Left colon (tissue), 2 donors: ENCODE results near the gene RGS1. TPM values are rescaled to one million over a fixed set of nuclear protein-coding genes. Genes with fewer than 3 reads are reported as not detected.

Source experiments
- ATAC-seq: fragments of 200-7000 bp; cut with Tn5 transposase; one replicate; pipeline ENCODE4 v1.9.1; 2020; ENCODE audit warnings: mild to moderate bottlenecking, moderate library complexity
- DNase-seq, 2 donors: peaks; one replicate each; pipeline ENCODE4 v3.0.0-alpha.2; 2020
- intact Hi-C, 2 donors: fragments of 100-400 bp; cut with DNase I in 1 of 2; cut with micrococcal nuclease in 1 of 2; formaldehyde crosslinking; loops; one replicate each; pipeline versions ENCODE4 v1.11.2 to v1.14.0; 2022; cut with DNase I, micrococcal nuclease
- total RNA-seq, 2 donors: library from RNA; stranded (reverse); fragmentation: NEBNext Ultra II Directional; extraction: Animal tissue kit (Norgen Biotek cat#: 25700); gene quantifications; one replicate each; pipeline ENCODE4 v1.2.1, GENCODE V29; 2021
- donor health status: DM: no; HTN: no; CAD: no.
- donor health status: DM: yes; HTN: yes; CAD: no.

RGS1 gene
- total RNA-seq, 2 donors from 2014 or later: 11.0 to 27.1 TPM

GRCh38 chr1:192602757-192603156 lies 27.2 kb downstream of the RGS1 start:
- intact Hi-C loops: loop anchor here in 1 of 2 donors (10.0 kb wide), 1 partner anchor 128 kb away; no protein-coding TSS in a partner anchor
- ATAC-seq (no peak), DNase-seq (no peak)

- intact Hi-C loops: loop anchor here in 1 of 2 donors (10.0 kb wide), 1 partner anchor 129 kb away; no protein-coding TSS in a partner anchor
- ATAC-seq: no peak
Observed at GRCh38 chr1:192603218-192603787, 27.7 kb downstream of the RGS1 start.

GRCh38 chr1:192604979-192605620 lies 29.5 kb downstream of the RGS1 start:
- intact Hi-C loops: loop anchor here in 1 of 2 donors (10.0 kb wide), 1 partner anchor 130 kb away; no protein-coding TSS in a partner anchor
- DNase-seq: no peak
- ATAC-seq: no peak

More at GRCh38 chr1:192603218-192603787, 27.7 kb downstream of the RGS1 start:
- no peak for DNase-seq

GRCh38 chr1:192608671-192609070 lies 33.1 kb downstream of the RGS1 start:
- no peak for DNase-seq
- intact Hi-C loops: loop anchor here in 1 of 2 donors (10.0 kb wide), 1 partner anchor 134 kb away; no protein-coding TSS in a partner anchor
- no peak for ATAC-seq

- DNase-seq (peak; percentile 59 to 76), ATAC-seq (peak; percentile 26)
- intact Hi-C loops: loop anchor here (5.0 to 10.0 kb wide), 3 partner anchors 135 to 425 kb away; no protein-coding TSS in a partner anchor
Observed at GRCh38 chr1:192609110-192610079, 33.8 kb downstream of the RGS1 start.

- intact Hi-C loops: loop anchor here in 1 of 2 donors (5.0 to 10.0 kb wide), 2 partner anchors 138 to 424 kb away; no protein-coding TSS in a partner anchor
- no peak for ATAC-seq
- no peak for DNase-seq
Observed at GRCh38 chr1:192610112-192610889, 34.7 kb downstream of the RGS1 start.

- no peak for DNase-seq
- ATAC-seq: no peak
Observed at GRCh38 chr1:192615055-192615454, 39.5 kb downstream of the RGS1 start.

GRCh38 chr1:192620071-192620635 lies 44.6 kb downstream of the RGS1 start:
- DNase-seq (no peak), ATAC-seq (no peak)
- intact Hi-C loops: no loop called here

More at GRCh38 chr1:192615055-192615454, 39.5 kb downstream of the RGS1 start:
- intact Hi-C loops: loop anchor here in 1 of 2 donors (10.0 kb wide), 1 partner anchor 420 kb away; no protein-coding TSS in a partner anchor

GRCh38 chr1:192626366-192627179 lies 51.0 kb downstream of the RGS1 start:
- DNase-seq (no peak), ATAC-seq (no peak)
- intact Hi-C loops: no loop called here

- no peak for DNase-seq
- no peak for ATAC-seq
- intact Hi-C loops: no loop called here
Observed at GRCh38 chr1:192627901-192628300, 52.3 kb downstream of the RGS1 start.

GRCh38 chr1:192628396-192629057 lies 53.0 kb downstream of the RGS1 start:
- intact Hi-C loops: no loop called here
- ATAC-seq: no peak

GRCh38 chr1:192629612-192630011 lies 54.0 kb downstream of the RGS1 start:
- ATAC-seq (no peak), DNase-seq (no peak)
- intact Hi-C loops: no loop called here

More at GRCh38 chr1:192628396-192629057, 53.0 kb downstream of the RGS1 start:
- DNase-seq: no peak

Other genes starting within 250 kb of the RGS1 start
- 1 to 10 TPM in 1 of 2 donors, under 1 TPM in 1; 0.31 to 1.2 TPM for gene RGS13, start 60.4 kb downstream of the RGS1 start, total RNA-seq
- gene RGS2, start 233.3 kb downstream of the RGS1 start, total RNA-seq: 10 to 100 TPM; 16.0 to 41.5 TPM